Small intestine (tissue), 7 donors: ENCODE results near the gene SLC13A4. TPM values are rescaled to one million over a fixed set of nuclear protein-coding genes. Genes with fewer than 3 reads are reported as not detected.
A peak's percentile ranks its signal among the peaks of the same experiment; 100 is the strongest.

Experiments
- DNase-seq, 2 donors: peaks; one replicate each; pipeline versions ENCODE4 v3.0.0 to v3.0.0-alpha.2; 2013
- FAIRE-seq: peaks from 2 replicates; lab custom pipeline; 2012; peaks lifted over from hg19 to GRCh38; lab: Jason Lieb, UNC
- H3K27ac ChIP-seq, 3 donors: one replicate each; pipeline ENCODE4 v1.5.1; 2013; ENCODE audit warnings: low read length in 2 of 3, mild to moderate bottlenecking in 2 of 3, control low read depth in 1 of 3, inconsistent platforms in 1 of 3, low read depth in 1 of 3, moderate library complexity in 1 of 3
- H3K27me3 ChIP-seq, 3 donors: one replicate each; pipeline ENCODE4 v1.6.1; 2013; ENCODE audit warnings: low read length in 3 of 3, inconsistent platforms in 1 of 3; ENCODE audit not compliant: control insufficient read depth in 3 of 3, insufficient read depth in 3 of 3
- H3K36me3 ChIP-seq, 3 donors: one replicate each; pipeline ENCODE4 v1.6.1; 2013; ENCODE audit warnings: low read length in 3 of 3, inconsistent platforms in 1 of 3, low read depth in 1 of 3, mild to moderate bottlenecking in 1 of 3, moderate library complexity in 1 of 3; ENCODE audit not compliant: control insufficient read depth in 3 of 3, insufficient read depth in 2 of 3
- H3K4me1 ChIP-seq, 3 donors: one replicate each; pipeline ENCODE4 v1.6.1; 2013; ENCODE audit warnings: low read length in 2 of 3, inconsistent platforms in 1 of 3, low read depth in 1 of 3, mild to moderate bottlenecking in 1 of 3, moderate library complexity in 1 of 3; ENCODE audit not compliant: control insufficient read depth in 3 of 3, insufficient read depth in 2 of 3
- H3K4me3 ChIP-seq, 3 donors: one replicate each; pipeline ENCODE4 v1.5.1; 2013; ENCODE audit warnings: low read length in 3 of 3, control low read depth in 1 of 3, inconsistent platforms in 1 of 3, low read depth in 1 of 3, mild to moderate bottlenecking in 1 of 3, moderate library complexity in 1 of 3
- H3K9me3 ChIP-seq, 2 donors: one replicate each; pipeline ENCODE4 v1.6.1; 2013; ENCODE audit warnings: low read depth in 1 of 2, low read length in 1 of 2; ENCODE audit not compliant: control insufficient read depth in 2 of 2, insufficient read depth in 1 of 2
- WGBS, 3 donors: extraction: QIAGEN DNeasy Blood & Tissue Kit; methylation state at CpG; one replicate each; pipeline ENCODE4 v1.1.7; 2013; 5-methylcytosine and 5-hydroxymethylcytosine counted together
- polyA plus RNA-seq, 4 donors: library from polyadenylated mRNA; stranded (reverse) in 3 of 4; unstranded in 1 of 4; fragments of 200-250 nt in 3 of 4; fragments of 120-200 nt in 1 of 4; gene quantifications; one replicate each; pipeline versions ENCODE4 v1.2.1 to v1.2.3, GENCODE V29; 2013
- donor health status: healthy with polysubstance abuse.
- donor health status: control.
- donor health status: control.
- donor health status: Bipolar disorder and iron deficiency.
- donor health status: healthy.

The SLC13A4 gene
- polyA plus RNA-seq, 4 donors = 0.04 to 0.56 TPM; not detected in 2

- H3K4me1 ChIP-seq = peaks cover 0 to 2% (median 0%) of the 10 kb centered on the region in 3 donors
- H3K27me3 ChIP-seq = peaks cover 0 to 8% (median 0%) of the 10 kb centered on the region in 3 donors
- no peak for FAIRE-seq
- WGBS, 3 donors = 45 to 59% (median 50%) methylated on average over 5 of the region's 5 CpGs
- H3K4me3 ChIP-seq = no peak overlapping the region
- no peak for DNase-seq
- no peaks in the 10 kb centered on the region for H3K9me3 ChIP-seq
- no peaks in the 10 kb centered on the region for H3K36me3 ChIP-seq
- H3K27ac ChIP-seq = peak overlapping the region in 1 of 3 donors; percentile 46
Measured at GRCh38 chr7:135758531-135758932, 30.5 kb upstream of the SLC13A4 start.

- Histone ChIP-seq H3K27me3 (peaks cover 0 to 8% (median 0%) of the 10 kb centered on the region in 3 donors), H3K4me1 (peaks cover 0 to 2% (median 0%) of the 10 kb centered on the region in 3 donors), H3K4me3 (no peak overlapping the region), H3K27ac (peak overlapping the region in 1 of 3 donors; percentile 4), H3K36me3 (no peaks in the 10 kb centered on the region), H3K9me3 (no peaks in the 10 kb centered on the region)
- FAIRE-seq (no peak), DNase-seq (no peak)
- WGBS, 3 donors = 55 to 70% (median 65%) methylated on average over 8 of the region's 8 CpGs
Measured at GRCh38 chr7:135757719-135758411, 29.9 kb upstream of the SLC13A4 start.

- Histone ChIP-seq H3K4me1 (peaks cover 0 to 2% (median 0%) of the 10 kb centered on the region in 3 donors), H3K27me3 (peaks cover 0 to 8% (median 0%) of the 10 kb centered on the region in 3 donors), H3K36me3 (no peaks in the 10 kb centered on the region), H3K4me3 (no peak overlapping the region), H3K9me3 (no peaks in the 10 kb centered on the region), H3K27ac (no peak overlapping the region)
- DNase-seq (no peak), FAIRE-seq (no peak)
- WGBS, 3 donors = 28 to 45% (median 28%) methylated on average over 5 of the region's 5 CpGs
Measured at GRCh38 chr7:135756191-135756590, 28.2 kb upstream of the SLC13A4 start.

GRCh38 chr7:135755351-135755753 is 27.4 kb upstream of the SLC13A4 start:
- H3K36me3 ChIP-seq = no peaks in the 10 kb centered on the region
- peaks cover 0 to 8% (median 0%) of the 10 kb centered on the region in 3 donors for H3K27me3 ChIP-seq
- H3K4me1 ChIP-seq = peaks cover 0 to 2% (median 0%) of the 10 kb centered on the region in 3 donors
- H3K27ac ChIP-seq = no peak overlapping the region
- H3K4me3 ChIP-seq = no peak overlapping the region
- FAIRE-seq = no peak
- DNase-seq = no peak
- no peaks in the 10 kb centered on the region for H3K9me3 ChIP-seq
- WGBS, 3 donors = 88 to 90% (median 90%) methylated on average over 11 of the region's 11 CpGs

- H3K27me3 ChIP-seq = peaks cover 0 to 8% (median 0%) of the 10 kb centered on the region in 3 donors
- no peaks in the 10 kb centered on the region for H3K36me3 ChIP-seq
- H3K27ac ChIP-seq = no peak overlapping the region
- WGBS, 3 donors = 85 to 88% (median 85%) methylated on average over 8 of the region's 8 CpGs
- no peaks in the 10 kb centered on the region for H3K9me3 ChIP-seq
- peaks cover 0 to 2% (median 0%) of the 10 kb centered on the region in 3 donors for H3K4me1 ChIP-seq
- no peak overlapping the region for H3K4me3 ChIP-seq
- DNase-seq (no peak), FAIRE-seq (no peak)
Measured at GRCh38 chr7:135753616-135754413, 25.8 kb upstream of the SLC13A4 start.

- FAIRE-seq (no peak), DNase-seq (no peak)
- H3K27ac ChIP-seq = peak within 1 kb of the TSS in 1 of 3 donors; percentile 57
- H3K27me3 ChIP-seq = no peaks in the 10 kb centered on the region
- peak within 1 kb of the TSS in 1 of 3 donors; percentile 9 for H3K4me3 ChIP-seq
- no peaks in the 10 kb centered on the region for H3K36me3 ChIP-seq
- WGBS, 3 donors = 74 to 84% (median 80%) methylated on average over 11 of the region's 11 CpGs
- H3K9me3 ChIP-seq = no peaks in the 10 kb centered on the region
- no peaks in the 10 kb centered on the region for H3K4me1 ChIP-seq
Measured at GRCh38 chr7:135748770-135749169, 20.8 kb upstream of the SLC13A4 start, which contains the start of gene FAM180A. FAM180A (minus strand) TSS chr7:135748813; CDS start chr7:135748580, 233 bp downstream.

- 85 to 87% (median 85%) methylated on average over 8 of the region's 8 CpGs for WGBS, 3 donors
- FAIRE-seq = no peak
Measured at GRCh38 chr7:135747366-135747765, 19.4 kb upstream of the SLC13A4 start.

GRCh38 chr7:135745703-135746312 is 17.8 kb upstream of the SLC13A4 start:
- Histone ChIP-seq H3K9me3 (no peaks in the 10 kb centered on the region), H3K27ac (peak overlapping the region in 1 of 3 donors; percentile 57)

More at GRCh38 chr7:135747366-135747765, 19.4 kb upstream of the SLC13A4 start:
- Histone ChIP-seq H3K27me3 (no peaks in the 10 kb centered on the region), H3K4me1 (no peaks in the 10 kb centered on the region), H3K9me3 (no peaks in the 10 kb centered on the region), H3K27ac (no peak overlapping the region), H3K36me3 (no peaks in the 10 kb centered on the region), H3K4me3 (no peak overlapping the region)
- no peak for DNase-seq

More at GRCh38 chr7:135745703-135746312, 17.8 kb upstream of the SLC13A4 start:
- no peaks in the 10 kb centered on the region for H3K27me3 ChIP-seq
- DNase-seq (peak in 1 of 2 donors; percentile 5), FAIRE-seq (no peak)
- no peak overlapping the region for H3K4me3 ChIP-seq
- H3K4me1 ChIP-seq = no peaks in the 10 kb centered on the region
- H3K36me3 ChIP-seq = no peaks in the 10 kb centered on the region
- 56 to 68% (median 61%) methylated on average over 9 of the region's 9 CpGs for WGBS, 3 donors
